Neural progenitor cell (in vitro differentiated cells): ENCODE measurements around the gene IQCN. TPM values are rescaled to one million over a fixed set of nuclear protein-coding genes. Genes with fewer than 3 reads are reported as not detected.

Source experiments
- DNase-seq: peaks from one replicate; pipeline ENCODE4 v3.0.0-alpha.2; 2016; ENCODE audit warnings: low spot score
- H2AFZ ChIP-seq: fragments of 200-600 bp; sonication (generic); replicated peaks from 2 replicates; pipeline ENCODE4 v1.6.1; 2016; ENCODE audit warnings: antibody characterized with exemption
- H3F3A ChIP-seq: fragments of 200-600 bp; sonication (generic); 2 replicates; pipeline ENCODE4 v1.6.1; 2016; ENCODE audit warnings: antibody characterized with exemption, low read depth
- H3K27ac ChIP-seq: fragments of 200-600 bp; sonication (generic); 2 replicates; pipeline ENCODE4 v1.5.1; 2016; ENCODE audit warnings: mild to moderate bottlenecking
- H3K27me3 ChIP-seq: fragments of 200-600 bp; sonication (generic); 2 replicates; pipeline ENCODE4 v1.6.1; 2016; ENCODE audit warnings: mild to moderate bottlenecking, moderate library complexity
- H3K36me3 ChIP-seq: fragments of 200-600 bp; sonication (generic); 2 replicates; pipeline ENCODE4 v1.5.1; 2016
- H3K4me1 ChIP-seq: fragments of 200-600 bp; sonication (generic); 2 replicates; pipeline ENCODE4 v1.6.1; 2016; ENCODE audit warnings: mixed run types
- H3K4me2 ChIP-seq: fragments of 200-600 bp; sonication (generic); 2 replicates; pipeline ENCODE4 v1.6.1; 2016
- H3K4me3 ChIP-seq: fragments of 200-600 bp; sonication (generic); 2 replicates; pipeline ENCODE4 v1.5.1; 2016
- H3K79me2 ChIP-seq: fragments of 200-600 bp; sonication (generic); 2 replicates; pipeline ENCODE4 v1.6.1; 2016; ENCODE audit warnings: low read depth
- H3K9ac ChIP-seq: fragments of 200-600 bp; sonication (generic); 2 replicates; pipeline ENCODE4 v1.6.1; 2016
- H3K9me3 ChIP-seq: fragments of 200-600 bp; sonication (generic); 2 replicates; pipeline ENCODE4 v1.5.1; 2016; ENCODE audit warnings: low read depth
- H4K20me1 ChIP-seq: fragments of 200-600 bp; sonication (generic); 2 replicates; pipeline ENCODE4 v1.6.1; 2016; ENCODE audit warnings: low read depth
- H3K27ac Mint-ChIP-seq: 3 replicates; pipeline ENCODE4 v1.8.0; 2021; ENCODE audit warnings: mixed read lengths
- H3K27me3 Mint-ChIP-seq: 2 replicates; pipeline ENCODE4 v1.8.0; 2022; ENCODE audit warnings: low read depth, mild to moderate bottlenecking, inconsistent platforms, moderate library complexity, mixed read lengths; ENCODE audit not compliant: insufficient read depth
- H3K36me3 Mint-ChIP-seq: 3 replicates; pipeline ENCODE4 v1.8.0; 2021; ENCODE audit warnings: mixed read lengths
- H3K4me1 Mint-ChIP-seq: 3 replicates; pipeline ENCODE4 v1.8.0; 2021; ENCODE audit warnings: mixed read lengths
- H3K4me3 Mint-ChIP-seq: 3 replicates; pipeline ENCODE4 v1.8.0; 2021; ENCODE audit warnings: mild to moderate bottlenecking, moderate library complexity, mixed read lengths
- H3K9me3 Mint-ChIP-seq: 3 replicates; pipeline ENCODE4 v1.8.0; 2020; ENCODE audit warnings: mixed read lengths
- EZH2 ChIP-seq: fragments of 200-600 bp; sonication (generic); IDR thresholded peaks from 2 replicates; pipeline ENCODE4 v1.6.1; 2017; ENCODE audit warnings: antibody characterized with exemption, mild to moderate bottlenecking, moderate library complexity
- EZH2phosphoT487 ChIP-seq: fragments of 200-600 bp; sonication (generic); IDR thresholded peaks from 2 replicates; pipeline ENCODE4 v1.6.1; 2017; ENCODE audit warnings: antibody characterized with exemption
- total RNA-seq: library from RNA; depleted of rRNA; stranded (reverse); fragments of >200 nt; gene quantifications from 2 replicates; pipeline ENCODE4 v1.2.3, GENCODE V29; 2015; ENCODE audit warnings: low replicate concordance
- TF ChIP-seq, protein P1 (sequence below): fragments of 200-600 bp; sonication (generic); IDR thresholded peaks from 2 replicates; pipeline ENCODE4 v1.5.1; 2017; ENCODE audit warnings: antibody characterized with exemption, mild to moderate bottlenecking

IQCN gene, protein sequence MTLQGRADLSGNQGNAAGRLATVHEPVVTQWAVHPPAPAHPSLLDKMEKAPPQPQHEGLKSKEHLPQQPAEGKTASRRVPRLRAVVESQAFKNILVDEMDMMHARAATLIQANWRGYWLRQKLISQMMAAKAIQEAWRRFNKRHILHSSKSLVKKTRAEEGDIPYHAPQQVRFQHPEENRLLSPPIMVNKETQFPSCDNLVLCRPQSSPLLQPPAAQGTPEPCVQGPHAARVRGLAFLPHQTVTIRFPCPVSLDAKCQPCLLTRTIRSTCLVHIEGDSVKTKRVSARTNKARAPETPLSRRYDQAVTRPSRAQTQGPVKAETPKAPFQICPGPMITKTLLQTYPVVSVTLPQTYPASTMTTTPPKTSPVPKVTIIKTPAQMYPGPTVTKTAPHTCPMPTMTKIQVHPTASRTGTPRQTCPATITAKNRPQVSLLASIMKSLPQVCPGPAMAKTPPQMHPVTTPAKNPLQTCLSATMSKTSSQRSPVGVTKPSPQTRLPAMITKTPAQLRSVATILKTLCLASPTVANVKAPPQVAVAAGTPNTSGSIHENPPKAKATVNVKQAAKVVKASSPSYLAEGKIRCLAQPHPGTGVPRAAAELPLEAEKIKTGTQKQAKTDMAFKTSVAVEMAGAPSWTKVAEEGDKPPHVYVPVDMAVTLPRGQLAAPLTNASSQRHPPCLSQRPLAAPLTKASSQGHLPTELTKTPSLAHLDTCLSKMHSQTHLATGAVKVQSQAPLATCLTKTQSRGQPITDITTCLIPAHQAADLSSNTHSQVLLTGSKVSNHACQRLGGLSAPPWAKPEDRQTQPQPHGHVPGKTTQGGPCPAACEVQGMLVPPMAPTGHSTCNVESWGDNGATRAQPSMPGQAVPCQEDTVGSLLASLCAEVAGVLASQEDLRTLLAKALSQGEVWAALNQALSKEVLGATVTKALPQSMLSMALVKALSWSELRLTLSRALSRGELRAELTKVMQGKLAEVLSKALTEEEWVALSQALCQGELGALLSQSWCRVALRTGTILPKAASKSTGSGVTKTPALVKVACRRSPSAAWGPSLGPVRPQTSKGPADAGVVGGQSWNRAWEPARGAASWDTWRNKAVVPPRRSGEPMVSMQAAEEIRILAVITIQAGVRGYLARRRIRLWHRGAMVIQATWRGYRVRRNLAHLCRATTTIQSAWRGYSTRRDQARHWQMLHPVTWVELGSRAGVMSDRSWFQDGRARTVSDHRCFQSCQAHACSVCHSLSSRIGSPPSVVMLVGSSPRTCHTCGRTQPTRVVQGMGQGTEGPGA (N-terminal part only)
- total RNA-seq = 0.11 and 1.4 TPM in 2 replicates

DNA sequence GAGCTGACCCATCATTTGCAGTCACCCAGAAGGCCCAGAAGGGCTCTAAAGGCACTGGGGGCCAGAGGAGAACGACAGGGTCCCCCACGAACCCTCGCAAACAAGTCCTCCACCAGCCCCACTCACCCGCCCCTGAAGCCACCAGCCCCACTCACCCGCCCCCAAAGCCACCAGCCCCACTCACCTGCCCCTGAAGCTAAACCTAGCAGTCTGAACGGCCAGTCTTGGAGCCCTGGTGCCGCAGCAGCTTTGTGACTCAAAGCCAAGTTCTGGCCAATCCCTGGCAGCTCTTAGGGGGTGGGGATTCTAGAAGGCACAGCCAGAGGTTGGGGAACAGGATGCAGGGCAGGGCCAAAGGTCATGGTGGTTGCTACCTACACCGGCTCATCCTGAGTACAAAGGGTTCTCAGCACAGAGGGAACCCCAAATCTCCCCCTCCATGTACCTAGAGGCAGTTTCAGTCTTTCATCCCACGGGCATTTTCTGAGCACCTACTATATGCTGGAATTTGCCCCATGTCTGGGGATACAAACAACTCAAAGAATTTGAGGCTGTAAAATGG, at the start of gene IQCN:
Gene IQCN (minus strand): TSS at position 234 of the 562 bp plus-strand sequence. CDS start 4,974 bp downstream, outside the sequence.
- Histone ChIP-seq H3K4me1 (no peaks in the 10 kb centered on the region), H3K9me3 (no peaks in the 10 kb centered on the region), H2AFZ (no peak within 1 kb of the TSS), H3K4me3 (no peak within 1 kb of the TSS), H3K27me3 (no peaks in the 10 kb centered on the region), H3K27ac (no peak within 1 kb of the TSS), H3F3A (peaks cover 18% of the 10 kb centered on the region), H3K36me3 (no peaks in the 10 kb centered on the region), H3K4me2 (no peak within 1 kb of the TSS), H4K20me1 (peaks cover 66% of the 10 kb centered on the region), H3K79me2 (peaks cover 38% of the 10 kb centered on the region), H3K9ac (no peak within 1 kb of the TSS)
- Mint-ChIP-seq H3K9me3 (no peaks in the 10 kb centered on the region), H3K4me3 (no peak within 1 kb of the TSS), H3K36me3 (peaks cover 6% of the 10 kb centered on the region), H3K27ac (no peak within 1 kb of the TSS), H3K4me1 (peaks cover 18% of the 10 kb centered on the region), H3K27me3 (peaks cover 12% of the 10 kb centered on the region)
- no peak for TF ChIP-seq EZH2phosphoT487
- TF ChIP-seq EZH2 = no peak
- TF ChIP-seq, protein P1, sequence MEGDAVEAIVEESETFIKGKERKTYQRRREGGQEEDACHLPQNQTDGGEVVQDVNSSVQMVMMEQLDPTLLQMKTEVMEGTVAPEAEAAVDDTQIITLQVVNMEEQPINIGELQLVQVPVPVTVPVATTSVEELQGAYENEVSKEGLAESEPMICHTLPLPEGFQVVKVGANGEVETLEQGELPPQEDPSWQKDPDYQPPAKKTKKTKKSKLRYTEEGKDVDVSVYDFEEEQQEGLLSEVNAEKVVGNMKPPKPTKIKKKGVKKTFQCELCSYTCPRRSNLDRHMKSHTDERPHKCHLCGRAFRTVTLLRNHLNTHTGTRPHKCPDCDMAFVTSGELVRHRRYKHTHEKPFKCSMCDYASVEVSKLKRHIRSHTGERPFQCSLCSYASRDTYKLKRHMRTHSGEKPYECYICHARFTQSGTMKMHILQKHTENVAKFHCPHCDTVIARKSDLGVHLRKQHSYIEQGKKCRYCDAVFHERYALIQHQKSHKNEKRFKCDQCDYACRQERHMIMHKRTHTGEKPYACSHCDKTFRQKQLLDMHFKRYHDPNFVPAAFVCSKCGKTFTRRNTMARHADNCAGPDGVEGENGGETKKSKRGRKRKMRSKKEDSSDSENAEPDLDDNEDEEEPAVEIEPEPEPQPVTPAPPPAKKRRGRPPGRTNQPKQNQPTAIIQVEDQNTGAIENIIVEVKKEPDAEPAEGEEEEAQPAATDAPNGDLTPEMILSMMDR = no peak
- no peak for DNase-seq

- H3F3A ChIP-seq = peaks cover 28% of the 10 kb centered on the region
- H3K4me1 Mint-ChIP-seq = peaks cover 34% of the 10 kb centered on the region
- H4K20me1 ChIP-seq = peaks cover 19% of the 10 kb centered on the region
- peak within 1 kb of the TSS; percentile 73 for H3K4me3 ChIP-seq
- H3K79me2 ChIP-seq = peaks cover 49% of the 10 kb centered on the region
- H3K27ac Mint-ChIP-seq = peak within 1 kb of the TSS; percentile 92
- peaks cover 19% of the 10 kb centered on the region for H3K4me1 ChIP-seq
- peak within 1 kb of the TSS; percentile 91 for H3K4me2 ChIP-seq
- peak within 1 kb of the TSS; percentile 77 for H3K9ac ChIP-seq
- DNase-seq = peak; percentile 100
- H2AFZ ChIP-seq = peak within 1 kb of the TSS; percentile 42
- no peak for TF ChIP-seq EZH2phosphoT487
- TF ChIP-seq, protein P1 = peak; percentile 38
- H3K4me3 Mint-ChIP-seq = peak within 1 kb of the TSS; percentile 85
- no peaks in the 10 kb centered on the region for H3K27me3 ChIP-seq
- peak within 1 kb of the TSS; percentile 61 for H3K27ac ChIP-seq
- no peaks in the 10 kb centered on the region for H3K9me3 ChIP-seq
- peaks cover 3% of the 10 kb centered on the region for H3K27me3 Mint-ChIP-seq
- no peaks in the 10 kb centered on the region for H3K36me3 ChIP-seq
- H3K36me3 Mint-ChIP-seq = peaks cover 7% of the 10 kb centered on the region
- H3K9me3 Mint-ChIP-seq = no peaks in the 10 kb centered on the region
Measured at GRCh38 chr19:18322759-18323460, 48.7 kb upstream of the IQCN start, which contains the start of gene LSM4. LSM4 (minus strand) TSS chr19:18323076; CDS start chr19:18323020, 56 bp downstream.
